GM18511 (cell line): Measurements from ENCODE around the gene UGGT1.

Source experiments
- ATAC-seq: cut with Tn5 transposase; IDR thresholded peaks from one replicate; pipeline ENCODE4 v1.9.1; 2021; ENCODE audit warnings: mild to moderate bottlenecking, moderate library complexity; ENCODE audit not compliant: unreplicated experiment

Gene UGGT1, protein sequence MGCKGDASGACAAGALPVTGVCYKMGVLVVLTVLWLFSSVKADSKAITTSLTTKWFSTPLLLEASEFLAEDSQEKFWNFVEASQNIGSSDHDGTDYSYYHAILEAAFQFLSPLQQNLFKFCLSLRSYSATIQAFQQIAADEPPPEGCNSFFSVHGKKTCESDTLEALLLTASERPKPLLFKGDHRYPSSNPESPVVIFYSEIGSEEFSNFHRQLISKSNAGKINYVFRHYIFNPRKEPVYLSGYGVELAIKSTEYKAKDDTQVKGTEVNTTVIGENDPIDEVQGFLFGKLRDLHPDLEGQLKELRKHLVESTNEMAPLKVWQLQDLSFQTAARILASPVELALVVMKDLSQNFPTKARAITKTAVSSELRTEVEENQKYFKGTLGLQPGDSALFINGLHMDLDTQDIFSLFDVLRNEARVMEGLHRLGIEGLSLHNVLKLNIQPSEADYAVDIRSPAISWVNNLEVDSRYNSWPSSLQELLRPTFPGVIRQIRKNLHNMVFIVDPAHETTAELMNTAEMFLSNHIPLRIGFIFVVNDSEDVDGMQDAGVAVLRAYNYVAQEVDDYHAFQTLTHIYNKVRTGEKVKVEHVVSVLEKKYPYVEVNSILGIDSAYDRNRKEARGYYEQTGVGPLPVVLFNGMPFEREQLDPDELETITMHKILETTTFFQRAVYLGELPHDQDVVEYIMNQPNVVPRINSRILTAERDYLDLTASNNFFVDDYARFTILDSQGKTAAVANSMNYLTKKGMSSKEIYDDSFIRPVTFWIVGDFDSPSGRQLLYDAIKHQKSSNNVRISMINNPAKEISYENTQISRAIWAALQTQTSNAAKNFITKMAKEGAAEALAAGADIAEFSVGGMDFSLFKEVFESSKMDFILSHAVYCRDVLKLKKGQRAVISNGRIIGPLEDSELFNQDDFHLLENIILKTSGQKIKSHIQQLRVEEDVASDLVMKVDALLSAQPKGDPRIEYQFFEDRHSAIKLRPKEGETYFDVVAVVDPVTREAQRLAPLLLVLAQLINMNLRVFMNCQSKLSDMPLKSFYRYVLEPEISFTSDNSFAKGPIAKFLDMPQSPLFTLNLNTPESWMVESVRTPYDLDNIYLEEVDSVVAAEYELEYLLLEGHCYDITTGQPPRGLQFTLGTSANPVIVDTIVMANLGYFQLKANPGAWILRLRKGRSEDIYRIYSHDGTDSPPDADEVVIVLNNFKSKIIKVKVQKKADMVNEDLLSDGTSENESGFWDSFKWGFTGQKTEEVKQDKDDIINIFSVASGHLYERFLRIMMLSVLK (N-terminal part only)

DNA sequence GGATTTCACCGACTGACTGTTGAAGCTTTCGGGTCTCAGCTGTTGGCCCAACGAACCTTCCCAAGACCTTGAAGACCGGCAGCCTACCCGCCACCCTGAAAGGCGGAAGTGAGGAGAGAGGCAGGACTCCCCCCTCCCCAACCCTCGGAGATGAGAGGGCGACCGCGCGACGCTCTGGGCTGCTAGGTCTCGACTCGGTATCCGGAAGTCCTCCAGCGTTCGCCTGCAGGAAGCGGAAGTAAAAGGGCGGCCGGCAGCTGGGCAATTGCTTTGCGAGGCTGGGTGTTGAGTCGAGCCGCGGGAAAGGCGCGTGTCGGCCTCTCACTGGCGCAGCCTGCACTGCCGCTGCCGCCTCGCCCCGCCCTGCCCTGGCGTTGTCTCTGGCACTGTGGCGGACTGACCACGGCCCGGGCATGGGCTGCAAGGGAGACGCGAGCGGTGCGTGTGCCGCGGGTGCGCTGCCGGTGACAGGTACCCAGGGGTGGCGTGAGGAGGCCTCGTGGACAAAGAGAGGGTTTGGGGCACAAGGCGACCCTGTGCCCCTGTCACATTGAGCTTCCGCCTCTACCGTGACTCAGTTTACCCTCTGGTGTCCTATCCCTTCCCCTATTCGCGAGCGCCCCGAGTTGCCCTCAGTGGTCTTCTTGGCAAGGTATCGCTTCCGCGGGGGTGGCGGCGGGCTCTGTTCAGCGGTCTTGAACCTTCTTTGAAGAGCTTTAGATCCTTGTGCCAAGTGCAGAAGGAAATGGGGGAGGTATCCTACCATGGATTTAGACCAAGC, at the start of gene UGGT1:
Gene UGGT1 (plus strand): TSS at position 256 of the 781 bp plus-strand sequence. CDS start 158 bp downstream, at position 414.
- peak; percentile 96 for ATAC-seq

DNA sequence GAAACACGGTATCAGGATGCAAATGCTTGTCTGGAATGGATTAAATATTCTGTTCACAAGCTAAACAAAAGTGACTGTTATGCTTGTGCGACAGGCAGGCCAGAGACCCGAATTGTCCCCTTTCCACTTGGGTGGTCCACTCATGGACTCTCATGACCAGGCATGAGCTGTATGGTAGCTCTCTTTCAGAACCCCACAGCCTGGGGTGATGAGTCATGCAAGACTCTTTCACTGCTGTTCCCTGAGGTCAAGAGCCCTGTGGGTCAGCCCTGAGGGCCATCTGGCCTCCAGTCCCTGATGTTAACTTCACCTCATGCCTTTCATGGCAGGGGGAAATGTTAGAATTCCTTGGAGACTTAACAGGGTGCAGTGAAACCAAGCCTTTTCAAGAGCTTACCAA, 49.4 kb upstream of the UGGT1 start:
- no peak for ATAC-seq

DNA sequence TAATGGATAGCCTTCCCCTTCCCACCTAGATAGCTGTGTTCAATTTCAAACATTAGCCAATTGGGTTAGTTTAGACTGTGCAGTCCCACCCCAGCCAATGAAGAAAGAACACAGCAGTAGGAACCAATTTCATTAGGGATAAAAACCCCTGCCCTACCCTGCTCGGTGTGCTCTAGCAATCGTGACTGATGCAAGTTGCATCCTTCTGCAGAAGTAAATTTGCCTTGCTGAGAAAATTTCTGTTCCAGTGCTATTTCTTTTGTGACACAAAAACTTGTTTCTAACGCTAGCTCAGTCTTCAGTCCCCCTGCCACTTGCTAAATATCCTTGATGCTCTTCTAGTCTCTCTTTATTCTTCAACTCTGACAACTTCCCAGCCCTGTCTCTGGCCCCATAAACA, 48.0 kb upstream of the UGGT1 start:
- ATAC-seq = no peak

DNA sequence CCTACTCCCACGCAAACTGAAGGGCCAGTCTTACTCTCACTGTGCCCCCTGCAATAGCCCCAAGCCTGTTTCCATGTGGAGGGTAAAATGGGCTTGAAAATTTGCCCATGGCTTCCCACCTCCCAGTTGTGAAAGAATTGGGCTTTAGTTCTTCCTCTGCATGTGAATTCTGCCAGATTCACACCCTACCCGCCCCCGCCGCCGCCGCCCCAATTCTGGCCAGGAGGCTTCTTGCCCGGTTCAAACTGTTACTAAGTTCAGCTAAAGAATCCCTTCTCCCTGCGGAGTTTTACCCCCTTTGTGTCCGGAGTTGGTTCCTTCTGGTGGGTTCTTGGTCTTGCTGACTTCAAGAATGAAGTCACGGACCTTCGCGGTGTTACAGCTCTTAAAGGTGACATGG, 37.7 kb upstream of the UGGT1 start:
- no peak for ATAC-seq

DNA sequence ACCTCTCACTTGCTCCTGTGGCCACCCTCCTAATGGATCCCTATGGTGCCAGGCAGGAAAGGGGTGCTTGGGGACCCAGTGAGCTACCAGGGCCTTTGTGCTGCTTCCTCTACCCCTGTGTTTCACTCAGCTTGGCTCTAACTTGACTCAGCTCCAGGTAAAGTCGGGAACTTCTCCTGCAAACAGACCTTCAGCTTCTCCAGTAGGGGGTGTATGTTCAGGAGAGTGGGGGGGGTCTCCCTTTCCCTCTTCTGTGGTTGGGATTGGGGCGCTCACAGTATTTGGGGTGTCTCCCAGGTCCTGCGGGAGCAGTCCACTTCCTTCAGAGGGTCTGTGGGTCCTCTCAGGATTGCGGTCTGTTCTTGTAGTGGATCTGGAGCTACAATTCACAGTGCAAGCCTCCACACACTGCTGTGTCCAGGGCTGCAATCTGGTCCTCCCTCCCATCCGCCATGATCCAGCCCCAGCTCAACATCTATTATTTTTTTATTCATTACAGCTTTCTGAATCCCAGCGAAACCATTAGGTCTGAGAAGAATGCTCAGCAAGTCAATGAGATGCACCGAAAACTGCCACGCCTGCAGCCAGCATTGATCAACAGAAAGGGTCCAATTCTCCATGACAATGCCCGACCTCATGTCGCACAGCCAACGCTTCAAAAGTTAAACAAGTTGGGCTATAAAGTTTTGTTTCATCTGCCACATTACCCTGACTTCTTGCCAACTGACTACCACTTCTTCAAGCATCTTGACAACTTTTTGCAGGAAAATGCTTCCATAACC, 36.7 kb upstream of the UGGT1 start:
- no peak for ATAC-seq

DNA sequence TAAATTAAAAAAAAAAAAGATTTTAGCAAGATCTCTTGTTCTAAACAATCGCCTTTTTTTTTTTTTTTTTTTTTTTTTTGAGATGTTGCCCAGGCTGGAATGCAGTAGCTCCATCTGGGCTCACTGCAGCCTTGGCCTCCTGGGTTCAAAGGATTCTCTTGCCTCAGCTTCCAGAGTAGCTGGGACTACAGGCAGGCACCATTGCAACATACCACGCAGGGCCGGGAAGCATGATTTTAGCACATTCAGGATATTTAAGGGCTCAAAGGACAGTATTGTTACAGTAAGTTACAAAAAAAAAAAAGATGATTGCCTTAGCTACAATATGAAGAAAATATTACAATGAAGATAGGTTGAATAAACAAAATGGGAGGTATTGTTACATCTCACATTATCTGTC, 33.7 kb upstream of the UGGT1 start:
- no peak for ATAC-seq

DNA sequence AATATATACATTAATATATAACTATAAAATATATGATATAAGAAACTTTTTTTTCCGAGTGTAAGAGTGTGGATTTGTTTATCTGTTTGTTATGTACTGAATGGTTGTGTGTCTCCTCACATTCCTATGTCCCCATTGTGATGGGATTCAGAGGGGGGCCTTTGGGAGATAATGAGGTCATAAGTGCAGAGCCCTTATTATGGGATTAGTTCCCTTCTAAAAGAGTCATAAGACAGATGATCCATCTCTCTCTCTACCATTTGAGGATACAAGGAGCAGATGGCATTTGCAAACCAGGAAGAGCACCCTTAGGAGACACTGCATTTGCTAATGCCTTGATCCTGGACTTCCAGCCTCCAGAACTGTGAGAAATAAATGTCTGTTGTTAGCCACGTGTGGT, 32.9 kb upstream of the UGGT1 start:
- no peak for ATAC-seq

DNA sequence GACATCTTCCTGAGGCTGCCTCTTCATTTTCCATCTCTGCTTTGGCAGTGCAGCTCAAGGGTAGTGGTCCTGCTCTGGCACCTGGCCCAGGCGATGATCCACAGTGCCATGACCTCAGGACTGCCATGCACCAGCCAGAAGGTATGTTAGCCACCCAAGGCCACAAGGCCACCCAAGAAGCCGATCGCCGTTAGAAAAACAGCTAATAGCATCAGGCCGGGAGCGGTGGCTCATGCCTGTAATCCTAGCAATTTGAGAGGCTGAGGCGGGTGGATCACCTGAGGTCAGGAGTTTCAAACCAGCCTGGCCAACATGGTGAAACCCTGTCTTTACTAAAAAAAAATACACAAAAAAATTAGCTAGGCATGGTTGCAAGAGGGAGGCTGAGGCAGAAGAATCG, 28.4 kb upstream of the UGGT1 start:
- ATAC-seq = no peak

DNA sequence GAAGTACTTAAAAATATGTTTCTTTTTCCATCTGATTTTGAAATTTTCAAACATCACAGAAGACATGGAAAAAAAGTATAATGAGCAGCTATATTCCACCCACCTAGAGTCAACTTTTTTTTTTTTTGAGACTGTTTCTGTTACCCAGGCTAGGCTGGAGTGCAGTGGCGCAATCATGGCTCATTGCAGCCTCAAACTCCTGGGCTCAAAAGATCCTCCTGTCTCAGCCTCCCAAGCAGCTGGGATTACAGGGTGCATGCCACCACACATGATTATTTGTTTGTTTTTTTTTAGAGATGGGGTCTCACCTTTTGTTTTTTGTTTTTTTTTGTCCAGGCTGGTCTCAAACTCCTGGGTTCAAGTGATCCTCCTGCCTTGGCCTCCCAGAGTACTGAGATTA, 26.6 kb upstream of the UGGT1 start:
- ATAC-seq = no peak

DNA sequence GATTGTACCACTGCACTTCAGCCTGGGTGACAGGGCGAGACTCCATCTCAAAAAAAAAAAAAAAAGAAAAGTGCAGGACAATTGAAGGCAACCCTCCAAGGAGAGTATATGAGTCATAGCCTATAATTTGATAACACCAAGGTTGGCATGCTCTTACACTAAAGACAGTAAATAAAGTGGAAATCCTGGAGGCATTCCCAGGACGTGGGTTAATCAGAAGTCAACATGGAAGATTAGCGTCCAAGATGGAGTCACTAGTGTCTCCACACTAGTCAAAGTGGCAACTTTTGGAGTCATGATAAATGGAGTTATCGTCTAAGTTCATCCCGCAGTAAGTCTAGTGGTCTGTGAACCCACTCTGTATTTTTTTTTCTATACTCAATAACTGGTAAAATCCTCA, 21.2 kb upstream of the UGGT1 start:
- ATAC-seq = no peak

DNA sequence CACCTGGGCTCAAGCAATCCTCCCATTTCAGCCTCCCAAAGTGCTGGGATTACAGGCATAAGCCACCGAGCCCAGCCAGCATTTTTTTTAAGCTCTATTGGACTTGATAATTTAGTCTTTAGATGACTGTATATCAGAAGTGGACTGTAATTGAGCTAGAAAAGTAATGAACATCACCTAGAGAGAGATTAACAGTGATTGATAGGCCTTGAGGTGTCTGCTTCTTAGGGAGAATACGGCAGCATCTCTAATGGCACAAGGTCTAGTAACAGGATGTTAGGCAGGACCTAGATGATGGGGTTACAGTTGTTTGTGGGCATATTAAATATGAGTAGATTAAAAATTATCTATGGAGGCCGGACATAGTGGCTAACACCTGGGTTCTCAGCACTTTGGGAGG, 17.7 kb upstream of the UGGT1 start:
- no peak for ATAC-seq

DNA sequence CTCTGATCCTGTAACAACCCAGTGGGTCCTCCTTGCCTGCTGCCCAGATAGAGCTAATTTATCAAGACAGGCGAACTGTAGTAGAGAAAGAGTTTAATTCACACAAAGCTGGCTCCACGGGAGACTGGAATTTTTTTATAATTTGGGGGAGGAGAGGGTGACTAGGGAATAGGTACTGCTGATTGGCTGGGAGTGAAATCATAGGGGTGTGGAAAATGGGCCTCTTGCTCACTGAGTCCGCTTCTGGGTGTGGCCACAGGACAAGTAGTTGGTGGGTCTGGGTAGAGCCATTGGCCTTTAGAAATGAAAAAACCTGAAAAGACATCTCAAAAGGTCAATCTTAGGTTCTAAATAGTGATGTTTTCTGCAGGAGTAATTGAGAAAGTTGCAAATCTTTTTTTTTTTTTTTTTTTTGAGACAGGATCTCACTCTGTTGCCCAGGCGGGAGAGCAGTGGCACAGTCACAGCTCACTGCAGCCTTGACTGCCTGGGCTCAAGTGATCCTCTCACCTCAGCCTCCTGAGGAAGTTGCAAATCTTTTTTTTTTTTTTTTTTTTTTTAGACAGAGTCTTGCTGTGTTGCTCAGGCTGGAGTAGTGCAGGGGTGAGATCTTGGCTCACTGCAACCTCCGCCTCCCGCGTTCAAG, 14.4 kb upstream of the UGGT1 start:
- ATAC-seq = no peak

DNA sequence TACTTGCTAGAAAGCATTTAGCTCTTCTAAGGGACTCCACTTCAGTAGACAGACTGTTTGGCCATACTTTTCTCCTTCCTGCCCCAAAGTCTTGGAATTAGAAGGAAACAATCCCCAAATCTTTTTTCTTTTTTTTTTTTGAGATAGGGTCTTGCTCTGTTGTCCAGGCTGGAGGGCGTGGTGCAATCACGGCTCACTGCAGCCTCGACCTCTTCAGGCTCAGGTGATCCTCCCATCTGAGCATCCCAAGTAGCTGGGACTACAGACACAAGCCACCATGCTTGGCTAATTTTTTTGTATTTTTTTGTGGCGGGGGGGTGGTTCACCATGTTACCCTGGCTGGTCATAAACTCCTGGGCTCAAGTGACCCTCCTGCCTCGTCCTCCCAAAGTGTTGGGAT, 6.2 kb upstream of the UGGT1 start:
- no peak for ATAC-seq

DNA sequence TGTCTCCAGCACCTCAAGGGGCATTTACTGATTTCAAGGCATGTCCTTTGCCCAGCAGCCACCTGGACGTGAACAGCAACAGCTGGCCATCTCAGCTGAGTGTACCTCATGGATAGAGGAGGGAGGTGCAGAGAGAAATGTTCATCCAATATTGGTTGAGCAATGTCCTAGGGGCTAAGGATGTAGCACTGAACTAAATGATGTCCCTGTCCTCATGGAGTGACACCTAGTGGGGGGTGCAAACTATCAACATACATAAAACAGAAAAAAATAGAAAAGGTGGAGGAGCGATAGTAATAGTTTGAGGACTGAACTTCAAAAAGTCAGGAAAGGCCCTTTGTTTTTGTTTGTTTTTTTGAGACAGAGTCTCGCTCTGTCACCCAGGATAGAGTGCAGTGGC, 4.8 kb upstream of the UGGT1 start:
- ATAC-seq = no peak

DNA sequence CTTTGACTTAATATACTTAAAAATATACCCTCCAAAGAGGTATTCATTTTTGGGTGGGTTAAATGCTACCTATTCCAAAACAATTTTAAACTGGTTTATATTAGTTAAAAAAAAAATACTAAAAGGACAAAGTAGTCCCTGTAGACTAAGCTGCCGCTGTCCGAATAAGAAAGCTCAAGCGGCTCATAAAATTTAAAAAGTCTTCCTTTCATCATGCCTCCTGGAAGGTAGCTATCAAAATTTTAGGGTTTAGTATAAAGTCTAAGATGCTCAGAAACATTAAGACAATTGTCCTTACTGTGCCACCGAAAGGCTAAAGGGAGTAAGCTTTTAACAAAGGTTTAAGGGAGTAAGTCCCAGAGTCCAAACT, 440 bp upstream of the UGGT1 start:
- ATAC-seq = peak; percentile 5

DNA sequence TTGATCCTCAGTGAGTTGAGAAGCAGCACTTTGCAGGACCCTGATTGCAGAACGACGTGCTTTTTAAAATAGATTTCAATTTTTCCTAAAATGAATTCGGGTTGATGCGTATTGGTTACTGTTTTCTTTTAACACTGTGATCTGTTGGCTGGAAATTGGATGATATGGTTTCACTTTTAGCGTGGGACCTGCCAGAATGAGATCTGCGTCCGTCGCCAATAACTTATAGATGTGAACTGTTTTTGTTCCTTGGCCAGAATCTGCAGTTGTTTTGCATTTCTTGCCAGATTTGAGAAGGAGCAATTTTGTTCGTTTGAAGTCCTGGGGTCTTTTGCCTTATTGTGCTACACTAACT, 703 bp downstream of the UGGT1 start:
- ATAC-seq = peak; percentile 17

DNA sequence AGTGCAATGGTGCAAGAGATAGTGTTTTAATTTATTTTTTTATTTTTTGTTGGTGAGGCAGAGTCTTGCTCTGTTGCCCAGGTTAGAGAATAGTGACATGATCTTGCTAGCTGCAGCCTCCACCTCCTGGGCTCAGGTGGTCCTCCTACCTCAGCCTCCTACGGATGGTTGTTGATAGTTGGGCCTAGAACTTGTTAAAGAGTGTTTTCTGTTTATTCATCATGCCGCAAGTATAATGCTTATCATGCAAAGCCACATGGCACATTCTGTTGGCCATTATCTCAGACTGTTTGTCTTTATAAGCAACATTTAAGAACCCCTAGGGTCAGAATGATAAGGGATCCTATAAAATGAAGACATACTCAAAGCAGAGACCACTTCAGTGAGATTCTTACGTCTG, 1.7 kb downstream of the UGGT1 start:
- no peak for ATAC-seq

DNA sequence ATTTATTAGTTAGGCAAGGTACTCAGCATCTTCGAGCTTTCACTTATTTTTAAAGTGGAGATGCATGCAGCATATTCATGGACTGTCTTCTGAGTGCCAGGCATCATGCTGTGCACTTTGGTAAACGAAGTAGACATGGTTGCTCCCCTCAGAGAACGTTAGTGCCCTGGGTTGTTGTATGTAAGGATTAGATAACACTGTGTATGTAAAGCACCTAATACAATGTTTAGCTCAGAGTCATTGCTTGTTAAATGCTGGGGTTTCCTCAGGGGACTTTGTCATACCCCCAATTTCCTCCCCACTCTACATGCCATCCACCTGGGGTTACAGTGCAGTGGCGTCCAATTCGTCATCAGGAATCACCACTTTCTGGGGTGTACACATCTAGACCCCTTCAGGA, 2.8 kb downstream of the UGGT1 start:
- ATAC-seq = no peak

DNA sequence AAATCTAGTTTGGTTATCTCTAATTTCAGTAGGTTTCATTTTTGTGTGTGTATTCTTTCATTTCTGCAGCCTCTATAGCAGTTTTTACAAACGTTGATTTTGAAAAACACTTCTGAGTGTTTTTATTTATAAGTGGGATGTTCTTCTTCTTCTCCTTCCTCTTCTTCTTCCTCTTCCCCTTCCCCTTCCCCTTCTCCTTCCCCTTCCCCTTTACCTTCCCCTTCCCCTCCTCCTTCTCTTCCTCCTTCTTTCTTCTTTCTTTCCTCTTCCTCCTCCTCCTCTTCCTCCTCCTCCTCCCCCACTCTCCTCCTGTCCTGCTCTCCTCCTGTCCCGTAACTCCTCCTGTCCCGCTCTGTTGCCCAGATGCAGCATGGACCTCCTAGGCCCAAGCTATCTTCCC, 4.2 kb downstream of the UGGT1 start:
- ATAC-seq = no peak
